GM23338 (cell line): Measurements from ENCODE around the gene CCDC194. TPM values are rescaled to one million over a fixed set of nuclear protein-coding genes. Genes with fewer than 3 reads are reported as not detected.
A peak's percentile ranks its signal among the peaks of the same experiment; 100 is the strongest.

ENCODE experiments used
- ATAC-seq: fragments of 200-7000 bp; cut with Tn5 transposase; 3 replicates; pipeline ENCODE4 v1.9.1; 2020
- DNase-seq: peaks from one replicate; pipeline ENCODE4 v3.0.0-alpha.2; 2015; ENCODE audit warnings: low spot score
- H2AFZ ChIP-seq: fragments of 200-600 bp; sonication (generic); 2 replicates; pipeline ENCODE4 v1.8.0; 2016; ENCODE audit warnings: antibody characterized with exemption, mild to moderate bottlenecking, moderate library complexity
- H3F3A ChIP-seq: fragments of 200-600 bp; sonication (generic); replicated peaks from 2 replicates; pipeline ENCODE4 v1.8.0; 2017; ENCODE audit warnings: antibody characterized with exemption, mixed run types, low read depth
- H3K27ac ChIP-seq: fragments of 200-600 bp; sonication (generic); 2 replicates; pipeline ENCODE4 v1.6.1; 2016; ENCODE audit warnings: low read depth
- H3K27me3 ChIP-seq: fragments of 200-600 bp; sonication (generic); 2 replicates; pipeline ENCODE4 v1.8.0; 2016; ENCODE audit warnings: mild to moderate bottlenecking, mixed run types, moderate library complexity; ENCODE audit not compliant: insufficient read depth
- H3K36me3 ChIP-seq: fragments of 200-600 bp; sonication (generic); 2 replicates; pipeline ENCODE4 v1.8.0; 2016; ENCODE audit warnings: mild to moderate bottlenecking; ENCODE audit not compliant: insufficient read depth
- H3K4me1 ChIP-seq: fragments of 200-600 bp; sonication (generic); 2 replicates; pipeline ENCODE4 v1.8.0; 2016; ENCODE audit warnings: mild to moderate bottlenecking, moderate library complexity; ENCODE audit not compliant: insufficient read depth
- H3K4me2 ChIP-seq: fragments of 200-600 bp; sonication (generic); 2 replicates; pipeline ENCODE4 v1.7.1; 2017; ENCODE audit warnings: mixed run types
- H3K4me3 ChIP-seq: fragments of 200-600 bp; sonication (generic); 2 replicates; pipeline ENCODE4 v1.6.1; 2016; ENCODE audit warnings: mixed run types
- H3K79me2 ChIP-seq: fragments of 200-600 bp; sonication (generic); replicated peaks from 2 replicates; pipeline ENCODE4 v1.8.0; 2017; ENCODE audit warnings: mild to moderate bottlenecking; ENCODE audit not compliant: insufficient read depth
- H3K9me2 ChIP-seq: fragments of 200-600 bp; sonication (generic); 2 replicates; pipeline ENCODE4 v1.8.0; 2017; ENCODE audit not compliant: insufficient read depth
- H4K20me1 ChIP-seq: fragments of 200-600 bp; sonication (generic); replicated peaks from 2 replicates; pipeline ENCODE4 v1.8.0; 2017; ENCODE audit warnings: mild to moderate bottlenecking; ENCODE audit not compliant: insufficient read depth
- H3K27ac Mint-ChIP-seq: 2 replicates; pipeline ENCODE4 v1.8.0; 2020; ENCODE audit warnings: inconsistent platforms, mild to moderate bottlenecking, moderate library complexity, mixed read lengths
- H3K27me3 Mint-ChIP-seq: 3 replicates; pipeline ENCODE4 v1.8.0; 2022; ENCODE audit warnings: low read depth, mild to moderate bottlenecking, moderate library complexity, mixed read lengths, inconsistent platforms; ENCODE audit not compliant: insufficient read depth, poor library complexity
- H3K36me3 Mint-ChIP-seq: 3 replicates; pipeline ENCODE4 v1.8.0; 2021; ENCODE audit warnings: low read depth, mild to moderate bottlenecking, inconsistent platforms, moderate library complexity, mixed read lengths
- H3K4me1 Mint-ChIP-seq: 3 replicates; pipeline ENCODE4 v1.8.0; 2020; ENCODE audit warnings: mild to moderate bottlenecking, inconsistent platforms, mixed read lengths
- H3K4me3 Mint-ChIP-seq: 3 replicates; pipeline ENCODE4 v1.8.0; 2021; ENCODE audit warnings: moderate library complexity, mild to moderate bottlenecking, inconsistent platforms, mixed read lengths
- H3K9me3 Mint-ChIP-seq: 3 replicates; pipeline ENCODE4 v1.8.0; 2020; ENCODE audit warnings: moderate library complexity, mild to moderate bottlenecking, inconsistent platforms, mixed read lengths
- CREB1 ChIP-seq: fragments of 250-450 bp; sonication (Bioruptor Pico); IDR thresholded peaks from 2 replicates; pipeline ENCODE4 v1.5.0; 2020; ENCODE audit warnings: low read depth, mild to moderate bottlenecking, moderate library complexity
- CTCF ChIP-seq, 2 experiments: fragments of 200-600 bp in 1 of 2; sonication (generic) in 1 of 2; conservative IDR thresholded peaks; 2 replicates each; pipeline versions ENCODE4 v1.5.1 to v1.6.1; 2016 to 2017; ENCODE audit warnings: antibody characterized with exemption in 2 of 2, low read depth in 2 of 2, mild to moderate bottlenecking in 2 of 2, moderate library complexity in 1 of 2
- JUNB ChIP-seq: IDR thresholded peaks from one replicate; pipeline ENCODE4 v1.6.1; 2016; ENCODE audit warnings: antibody characterized with exemption; ENCODE audit not compliant: unreplicated experiment
- POLR2AphosphoS5 ChIP-seq: IDR thresholded peaks from 2 replicates; pipeline ENCODE4 v1.6.1; 2016; ENCODE audit warnings: antibody characterized with exemption, low read depth
- REST ChIP-seq: IDR thresholded peaks from one replicate; pipeline ENCODE4 v1.6.1; 2018; ENCODE audit warnings: antibody characterized with exemption; ENCODE audit not compliant: unreplicated experiment
- STAT1 ChIP-seq: IDR thresholded peaks from one replicate; pipeline ENCODE4 v1.6.1; 2016; ENCODE audit warnings: antibody characterized with exemption; ENCODE audit not compliant: unreplicated experiment
- ZNF114 ChIP-seq: fragments of 250-450 bp; sonication (Bioruptor Pico); IDR thresholded peaks from 2 replicates; pipeline ENCODE4 v1.5.0; 2020; ENCODE audit warnings: mild to moderate bottlenecking, moderate library complexity
- ZNF331 ChIP-seq: fragments of 250-450 bp; sonication (Bioruptor Pico); IDR thresholded peaks from 2 replicates; pipeline ENCODE4 v1.5.0; 2020; ENCODE audit warnings: low read depth, mild to moderate bottlenecking, moderate library complexity
- ZNF462 ChIP-seq: fragments of 250-450 bp; sonication (Bioruptor Pico); IDR thresholded peaks from 2 replicates; pipeline ENCODE4 v1.5.0; 2020; ENCODE audit warnings: mild to moderate bottlenecking, moderate library complexity
- polyA plus RNA-seq: library from polyadenylated mRNA; unstranded; fragments of >200 nt; fragmentation: Nextera tagmentation; extraction: Ambion mirVana; gene quantifications from 2 replicates; pipeline ENCODE4 v1.2.1, GENCODE V29; 2016
- total RNA-seq: library from RNA; depleted of rRNA; stranded (reverse); fragments of >200 nt; shearing (Covaris generic); gene quantifications from 2 replicates; pipeline ENCODE4 v1.2.3, GENCODE V29; 2014

Gene CCDC194
- total and polyA plus RNA-seq, 2 experiments from 2014 or later: 0.49 TPM; not detected in 1

GRCh38 chr19:17389957-17390664, 3.9 kb downstream of the CCDC194 start:
- Histone ChIP-seq H3K4me3 (peak overlapping the region; percentile 86), H3K27me3 (peaks cover 10% of the 10 kb centered on the region; the same call in 1 of the 2 replicates), H3K9me2 (no peaks in the 10 kb centered on the region), H3K27ac (0 out of 2 replicates have a peak overlapping the region, but pooled peaks have one; percentile 84), H3K4me2 (peak overlapping the region; percentile 98), H3K4me1 (peaks cover 9% of the 10 kb centered on the region; the same call in 1 of the 2 replicates), H3K36me3 (no peaks in the 10 kb centered on the region), H3K79me2 (no peaks in the 10 kb centered on the region), H2AFZ (peak overlapping the region; percentile 93), H4K20me1 (no peaks in the 10 kb centered on the region; the same call in 1 of the 2 replicates), H3F3A (peaks cover 20% of the 10 kb centered on the region)
- Mint-ChIP-seq H3K27me3 (peaks cover 11% of the 10 kb centered on the region), H3K4me1 (peaks cover 6% of the 10 kb centered on the region; the same call in 2 of the 3 replicates), H3K36me3 (no peaks in the 10 kb centered on the region; the same call in 2 of the 3 replicates), H3K9me3 (peaks cover 14% of the 10 kb centered on the region), H3K4me3 (peak overlapping the region; percentile 94), H3K27ac (no peak overlapping the region)
- DNase-seq (peak; percentile 42), ATAC-seq (peak; percentile 14)
- TF ChIP-seq CTCF (conservative IDR thresholded peaks at IDR 0.05; ENCODE audit: low read depth in 2 of 2): peak; percentile 46 to 54
- no peak for TF ChIP-seq CREB1 (CRISPR knock-in tag)

GRCh38 chr19:17389288-17389687, 4.7 kb downstream of the CCDC194 start:
- H3K4me3 ChIP-seq: no peak overlapping the region
- no peak for ATAC-seq
- H3K27me3 Mint-ChIP-seq: peaks cover 12% of the 10 kb centered on the region
- no peak overlapping the region for H3K4me2 ChIP-seq
- H3K4me1 Mint-ChIP-seq: peaks cover 6% of the 10 kb centered on the region; the same call in 2 of the 3 replicates
- DNase-seq: no peak
- H3K36me3 ChIP-seq: no peaks in the 10 kb centered on the region
- H3K9me2 ChIP-seq: no peaks in the 10 kb centered on the region
- H3K4me1 ChIP-seq: peaks cover 9% of the 10 kb centered on the region; the same call in 1 of the 2 replicates
- H4K20me1 ChIP-seq: no peaks in the 10 kb centered on the region; the same call in 1 of the 2 replicates
- no peaks in the 10 kb centered on the region; the same call in 2 of the 3 replicates for H3K36me3 Mint-ChIP-seq
- no peak overlapping the region for H3K27ac Mint-ChIP-seq
- peak overlapping the region; percentile 4; the same call in 1 of the 3 replicates for H3K4me3 Mint-ChIP-seq
- no peak overlapping the region for H2AFZ ChIP-seq
- no peaks in the 10 kb centered on the region for H3K79me2 ChIP-seq
- no peak overlapping the region for H3K27ac ChIP-seq
- peaks cover 14% of the 10 kb centered on the region for H3K9me3 Mint-ChIP-seq
- H3F3A ChIP-seq: peaks cover 22% of the 10 kb centered on the region
- H3K27me3 ChIP-seq: peaks cover 10% of the 10 kb centered on the region; the same call in 1 of the 2 replicates
- TF ChIP-seq ZNF114: no peak
- no peak for TF ChIP-seq POLR2AphosphoS5
- TF ChIP-seq JUNB: no peak
- no peak for TF ChIP-seq REST
- no peak for TF ChIP-seq ZNF462
- TF ChIP-seq ZNF331 (CRISPR knock-in tag): no peak
- no peak for TF ChIP-seq CREB1 (CRISPR knock-in tag)
- no peak for TF ChIP-seq STAT1
